ENCODE results near the gene ICAM5. TPM values are rescaled to one million over a fixed set of nuclear protein-coding genes. Genes with fewer than 3 reads are reported as not detected.

Gene ICAM5
- total RNA-seq, 1 donor from 2014 or later = 0.10 TPM

DNA sequence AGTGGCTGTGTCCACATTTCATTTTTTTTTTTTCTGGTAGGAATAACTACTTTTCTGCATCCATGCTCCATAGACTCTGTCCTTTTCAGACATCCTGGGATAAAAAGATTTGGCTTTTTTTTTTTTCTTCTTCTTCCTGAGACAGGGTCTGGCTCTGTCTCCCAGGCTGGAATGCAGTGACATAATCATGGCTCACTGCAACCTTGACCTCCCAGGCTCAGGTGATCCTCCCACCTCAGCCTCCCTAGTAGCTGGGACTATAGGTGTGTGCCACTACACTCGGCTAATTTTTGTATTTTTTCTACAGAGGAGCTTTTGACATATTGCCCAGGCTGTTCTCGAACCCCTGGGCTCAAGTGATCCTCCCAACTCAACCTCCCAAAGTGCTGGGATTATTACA, 53.7 kb downstream of the ICAM5 start:
- no peak for DNase-seq

DNA sequence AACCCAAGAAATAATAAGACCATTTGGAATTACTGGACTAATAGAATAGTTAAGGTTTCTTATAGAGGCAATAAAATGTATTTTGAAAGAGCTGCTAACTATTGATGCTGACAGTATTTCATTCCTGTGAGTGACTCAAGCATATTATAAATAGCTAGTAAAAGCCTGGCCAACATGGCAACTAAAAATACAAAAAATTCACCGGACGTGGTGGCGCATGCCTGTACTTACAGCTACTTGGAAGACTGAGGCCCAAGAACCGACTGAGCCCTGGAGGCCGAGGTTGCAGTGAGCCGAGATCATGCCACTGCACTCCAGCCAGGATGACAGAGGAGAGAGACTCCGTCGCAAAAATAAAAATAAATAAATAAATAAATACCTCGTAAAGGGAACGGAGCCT, 55.0 kb downstream of the ICAM5 start:
- no peak for DNase-seq

Small RNA genes within 50 kb of the gene (small RNA-seq; reads per million reads assigned to genes)
- not detected for gene AC011511.1 (ENCODE audit: low replicate concordance)
- not detected for gene AC011511.4 (ENCODE audit: low replicate concordance)

Other genes with a start within 250 kb of the ICAM5 start
- 9.6 TPM for gene SHFL, start 203.6 kb upstream of the ICAM5 start, total RNA-seq
- gene ANGPTL6, start 187.3 kb upstream of the ICAM5 start, total RNA-seq = 0.99 TPM
- 15.7 TPM for gene PPAN, start 183.6 kb upstream of the ICAM5 start, total RNA-seq
- 3.0 TPM for gene P2RY11, start 178.3 kb upstream of the ICAM5 start, total RNA-seq
- gene EIF3G, start 170.1 kb upstream of the ICAM5 start, total RNA-seq = 151 TPM
- gene DNMT1, start 95.0 kb upstream of the ICAM5 start, total RNA-seq = 43.0 TPM
- 12.6 TPM for gene S1PR2, start 58.6 kb upstream of the ICAM5 start, total RNA-seq
- gene MRPL4, start 37.7 kb upstream of the ICAM5 start, total RNA-seq = 13.6 TPM
- gene ICAM1, start 18.8 kb upstream of the ICAM5 start, total RNA-seq = 11.3 TPM
- 1.1 TPM for gene ICAM4, start 3.0 kb upstream of the ICAM5 start, total RNA-seq
- 1.3 TPM for gene ZGLP1, start 19.9 kb downstream of the ICAM5 start, total RNA-seq
- 7.1 TPM for gene FDX2, start 26.1 kb downstream of the ICAM5 start, total RNA-seq
- gene RAVER1, start 43.6 kb downstream of the ICAM5 start, total RNA-seq = 6.4 TPM
- 9.4 TPM for gene ICAM3, start 49.7 kb downstream of the ICAM5 start, total RNA-seq
- gene TYK2, start 90.6 kb downstream of the ICAM5 start, total RNA-seq = 63.6 TPM
- gene CDC37, start 113.6 kb downstream of the ICAM5 start, total RNA-seq = 80.6 TPM
- 2.4 TPM for gene PDE4A, start 130.6 kb downstream of the ICAM5 start, total RNA-seq
- 32.8 TPM for gene KEAP1, start 213.4 kb downstream of the ICAM5 start, total RNA-seq
- 6.6 TPM for gene S1PR5, start 227.5 kb downstream of the ICAM5 start, total RNA-seq

Data from skin of body (tissue), 3 donors.